MCF 10A (cell line): Measurements from ENCODE around the gene CCDC57. TPM values are rescaled to one million over a fixed set of nuclear protein-coding genes. Genes with fewer than 3 reads are reported as not detected.

ENCODE experiments used
- BruUV-seq: library from RNA; stranded (reverse); fragments of 400-500 nt; replicated peaks from 2 replicates; lab custom pipeline; 2021; lab: Mats Ljungman, UMichigan
- CTCF ChIA-PET: fragments of 300-600 bp; sonication (Branson Sonifier 250); formaldehyde crosslinking; extraction: SDS; loops from one replicate; lab custom pipeline; 2021; ENCODE audit warnings: antibody characterized with exemption, inconsistent platforms; lab: Yijun Ruan, JAX
- POLR2A ChIA-PET: fragments of 300-600, 350-650 bp; sonication (Branson Sonifier 250); formaldehyde crosslinking; extraction: SDS; loops from one replicate; lab custom pipeline; 2020; ENCODE audit warnings: antibody characterized with exemption, inconsistent platforms; lab: Yijun Ruan, JAX
- DNase-seq: peaks from one replicate; pipeline ENCODE4 v3.0.0-alpha.2; 2018; ENCODE audit not compliant: unreplicated experiment
- H3K27ac Mint-ChIP-seq: one replicate; pipeline ENCODE4 v1.8.0; 2022; ENCODE audit warnings: mild to moderate bottlenecking, low read depth, mixed read lengths; ENCODE audit not compliant: unreplicated experiment
- H3K27me3 Mint-ChIP-seq: one replicate; pipeline ENCODE4 v1.8.0; 2022; ENCODE audit warnings: mixed read lengths; ENCODE audit not compliant: insufficient read depth, unreplicated experiment
- H3K36me3 Mint-ChIP-seq: one replicate; pipeline ENCODE4 v1.8.0; 2022; ENCODE audit warnings: mild to moderate bottlenecking, moderate library complexity, mixed read lengths; ENCODE audit not compliant: insufficient read depth, unreplicated experiment
- H3K4me1 Mint-ChIP-seq: one replicate; pipeline ENCODE4 v1.8.0; 2022; ENCODE audit warnings: mixed read lengths; ENCODE audit not compliant: insufficient read depth, unreplicated experiment
- H3K4me3 Mint-ChIP-seq: one replicate; pipeline ENCODE4 v1.8.0; 2022; ENCODE audit warnings: mild to moderate bottlenecking, moderate library complexity, mixed read lengths; ENCODE audit not compliant: unreplicated experiment
- H3K9me3 Mint-ChIP-seq: one replicate; pipeline ENCODE4 v1.8.0; 2022; ENCODE audit warnings: mixed read lengths; ENCODE audit not compliant: unreplicated experiment
- CTCF ChIP-seq: fragments of 200-600 bp; IDR thresholded peaks from one replicate; pipeline ENCODE4 v1.8.0; 2022; ENCODE audit warnings: antibody characterized with exemption, mild to moderate bottlenecking; ENCODE audit not compliant: unreplicated experiment
- intact Hi-C: fragments of 100-400 bp; cut with micrococcal nuclease; formaldehyde crosslinking; loops from 2 replicates; pipeline ENCODE4 v1.14.1; 2022
- total RNA-seq: library from RNA; stranded (reverse); gene quantifications from 2 replicates; pipeline ENCODE4 v1.2.3, GENCODE V29; 2022

CCDC57 gene
- total RNA-seq, 1 experiment from 2014 or later, result 86.8 TPM

DNA sequence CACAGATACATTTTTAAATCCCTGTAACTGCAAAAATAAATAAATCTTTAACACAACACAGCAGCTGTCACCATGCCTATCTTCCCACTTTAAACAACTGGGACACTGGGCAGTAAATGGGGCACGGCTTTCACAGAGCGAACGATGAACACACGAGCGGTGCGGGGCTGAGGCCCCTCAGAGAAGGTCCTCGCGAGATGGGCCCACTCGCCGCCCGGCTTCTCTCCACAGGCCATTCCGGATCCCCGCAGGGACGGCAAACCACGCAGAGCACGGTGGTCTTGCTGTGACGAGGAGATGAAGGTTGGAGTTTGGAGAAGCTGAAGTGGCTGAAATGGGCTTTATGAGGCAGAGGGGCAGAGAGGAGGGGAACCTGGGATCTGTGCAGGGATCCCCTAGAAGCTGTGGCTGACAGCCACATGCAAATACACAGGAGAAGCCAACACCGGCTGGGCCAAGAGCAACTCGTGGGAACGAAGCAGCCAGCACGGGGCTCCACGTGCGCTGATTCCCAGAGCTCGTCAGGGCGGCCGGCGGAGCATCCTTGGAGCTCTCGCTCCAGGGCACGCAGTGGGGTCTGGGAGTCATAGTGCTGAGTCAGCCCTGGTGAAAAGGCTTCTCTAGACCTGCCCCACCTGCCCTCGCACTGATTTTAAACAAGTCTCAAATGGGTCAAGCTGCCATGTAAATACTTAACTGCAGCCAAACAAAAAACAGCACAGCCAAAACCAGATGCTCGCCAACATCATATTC lies 31.7 kb downstream of the CCDC57 start:
- ChIA-PET POLR2A (interaction anchor here (0.6 kb wide), 1 partner anchor 664 kb away, joined by 3 read pairs; no protein-coding TSS in a partner anchor), CTCF (interaction anchor here (0.6 to 1.2 kb wide), 3 partner anchors 50 to 221 kb away, joined by 3 read pairs; no protein-coding TSS in a partner anchor)
- no peak for DNase-seq
- Mint-ChIP-seq H3K27ac (no peak overlapping the region), H3K4me3 (no peak overlapping the region), H3K9me3 (no peaks in the 10 kb centered on the region), H3K27me3 (no peaks in the 10 kb centered on the region), H3K4me1 (no peaks in the 10 kb centered on the region), H3K36me3 (peaks cover 58% of the 10 kb centered on the region)
- no TSS peak for BruUV-seq
- intact Hi-C loops, result no loop called here
- no peak for TF ChIP-seq CTCF

DNA sequence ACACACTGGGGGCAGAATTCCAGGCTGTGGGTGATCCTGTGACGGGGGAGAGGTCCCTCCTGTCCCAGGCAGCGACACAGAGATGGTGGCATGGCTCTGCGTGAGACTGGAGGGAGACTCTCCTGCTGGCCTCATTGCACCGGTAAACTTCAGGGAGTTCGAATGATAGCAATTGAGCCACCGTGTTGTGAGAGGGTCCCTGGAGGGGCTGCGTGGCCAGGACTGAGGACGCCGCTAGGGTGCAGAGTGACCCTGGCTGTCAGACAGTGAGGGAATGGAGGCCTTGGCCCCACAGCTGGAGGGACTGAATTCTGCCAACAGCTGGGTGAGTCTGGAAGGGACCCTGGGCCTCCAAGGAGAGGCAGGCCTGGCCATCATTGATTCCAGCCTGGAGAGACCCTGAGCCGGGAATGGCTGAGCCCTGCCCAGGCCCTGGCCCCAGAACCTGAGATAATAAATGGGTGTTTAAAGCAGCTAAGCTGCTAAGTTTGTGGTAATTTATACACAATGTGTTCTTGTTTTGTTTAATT lies 32.6 kb downstream of the CCDC57 start:
- ChIA-PET POLR2A (interaction anchor here (0.6 kb wide), 1 partner anchor 170 kb away, joined by 3 read pairs; no protein-coding TSS in a partner anchor), CTCF (interaction anchor here (1.2 kb wide), 1 partner anchor 220 kb away, joined by 3 read pairs; no protein-coding TSS in a partner anchor)
- no peaks in the 10 kb centered on the region for H3K4me1 Mint-ChIP-seq
- no peak for DNase-seq
- H3K27me3 Mint-ChIP-seq, result no peaks in the 10 kb centered on the region
- no TSS peak for BruUV-seq
- peaks cover 48% of the 10 kb centered on the region for H3K36me3 Mint-ChIP-seq
- no peak for TF ChIP-seq CTCF
- H3K9me3 Mint-ChIP-seq, result no peaks in the 10 kb centered on the region
- peak overlapping the region; percentile 37 for H3K27ac Mint-ChIP-seq
- intact Hi-C loops, result no loop called here
- no peak overlapping the region for H3K4me3 Mint-ChIP-seq

GRCh38 chr17:82179412-82179811 lies 33.2 kb downstream of the CCDC57 start:
- TF ChIP-seq CTCF, result no peak
- Mint-ChIP-seq H3K27ac (peak overlapping the region; percentile 37), H3K4me3 (no peak overlapping the region), H3K9me3 (no peaks in the 10 kb centered on the region), H3K27me3 (no peaks in the 10 kb centered on the region), H3K36me3 (peaks cover 42% of the 10 kb centered on the region), H3K4me1 (no peaks in the 10 kb centered on the region)
- ChIA-PET POLR2A (no interaction called here), CTCF (no interaction called here)
- DNase-seq, result no peak
- intact Hi-C loops, result no loop called here
- BruUV-seq, result no TSS peak

- Mint-ChIP-seq H3K36me3 (peaks cover 35% of the 10 kb centered on the region), H3K27ac (no peak overlapping the region), H3K27me3 (no peaks in the 10 kb centered on the region), H3K4me3 (no peak overlapping the region), H3K9me3 (no peaks in the 10 kb centered on the region), H3K4me1 (no peaks in the 10 kb centered on the region)
- intact Hi-C loops, result no loop called here
- TF ChIP-seq CTCF, result no peak
- no peak for DNase-seq
- ChIA-PET CTCF (interaction anchor here (1.0 kb wide), 1 partner anchor 24 kb away, joined by 3 read pairs; no protein-coding TSS in a partner anchor), POLR2A (interaction anchor here (0.7 kb wide), 1 partner anchor 156 kb away, joined by 3 read pairs; no protein-coding TSS in a partner anchor)
- no TSS peak for BruUV-seq
Observed at GRCh38 chr17:82178499-82179261, 34.0 kb downstream of the CCDC57 start.
